ENCODE data around the gene MBD4. TPM values are rescaled to one million over a fixed set of nuclear protein-coding genes. Genes with fewer than 3 reads are reported as not detected.

MBD4 gene
- total RNA-seq, 1 donor from 2014 or later, result 25.7 TPM

- no peak for TF ChIP-seq CTCF (conservative IDR thresholded peaks at IDR 0.05; ENCODE audit: low read depth, low read length)
- peak; percentile 94 for DNase-seq (ENCODE audit: low read depth)
These were observed 8.6 kb upstream of the MBD4 start for GRCh38 chr3:129448186-129448895.

GRCh38 chr3:129446926-129447325 is 7.2 kb upstream of the MBD4 start:
- TF ChIP-seq CTCF (conservative IDR thresholded peaks at IDR 0.05; ENCODE audit: low read depth, low read length), result no peak
- no peak for DNase-seq (ENCODE audit: low read depth)
- peak overlapping the region; percentile 25 for H3K4me3 ChIP-seq (ENCODE audit: low read depth, low read length)

More at GRCh38 chr3:129448186-129448895, 8.6 kb upstream of the MBD4 start:
- H3K4me3 ChIP-seq (ENCODE audit: low read depth, low read length), result peak overlapping the region; percentile 48

GRCh38 chr3:129445471-129445870 is 5.7 kb upstream of the MBD4 start:
- DNase-seq (ENCODE audit: low read depth), result no peak
- no peak overlapping the region for H3K4me3 ChIP-seq (ENCODE audit: low read depth, low read length)

GRCh38 chr3:129442947-129443346 is 3.2 kb upstream of the MBD4 start:
- no peak for DNase-seq (ENCODE audit: low read depth)
- H3K4me3 ChIP-seq (ENCODE audit: low read depth, low read length), result no peak overlapping the region
- no peak for TF ChIP-seq CTCF (conservative IDR thresholded peaks at IDR 0.05; ENCODE audit: low read depth, low read length)

More at GRCh38 chr3:129445471-129445870, 5.7 kb upstream of the MBD4 start:
- no peak for TF ChIP-seq CTCF (conservative IDR thresholded peaks at IDR 0.05; ENCODE audit: low read depth, low read length)

- no peak overlapping the region for H3K4me3 ChIP-seq (ENCODE audit: low read depth, low read length)
- DNase-seq (ENCODE audit: low read depth), result no peak
- TF ChIP-seq CTCF (conservative IDR thresholded peaks at IDR 0.05; ENCODE audit: low read depth, low read length), result no peak
These were observed 2.7 kb upstream of the MBD4 start for GRCh38 chr3:129442486-129442885.

GRCh38 chr3:129441782-129442181 is 2.0 kb upstream of the MBD4 start:
- no peak for DNase-seq (ENCODE audit: low read depth)

More at GRCh38 chr3:129441782-129442181, 2.0 kb upstream of the MBD4 start:
- no peak for TF ChIP-seq CTCF (conservative IDR thresholded peaks at IDR 0.05; ENCODE audit: low read depth, low read length)
- peak overlapping the region; percentile 86 for H3K4me3 ChIP-seq (ENCODE audit: low read depth, low read length)
